H1 (cell line): ENCODE data around the gene RBMS1. TPM values are rescaled to one million over a fixed set of nuclear protein-coding genes. Genes with fewer than 3 reads are reported as not detected.

Experiments
- CTCF ChIA-PET: fragments of 300-600 bp; sonication (Branson Sonifier 250); formaldehyde crosslinking; loops from one replicate; lab custom pipeline; 2021; ENCODE audit not compliant: partially characterized antibody; lab: Charles Lee
- POLR2A ChIA-PET: fragments of 300-600 bp; sonication (Branson Sonifier 250); formaldehyde crosslinking; loops from one replicate; lab custom pipeline; 2021; ENCODE audit warnings: inconsistent platforms; ENCODE audit not compliant: partially characterized antibody; lab: Charles Lee
- DNase-seq, 2 experiments: peaks; one replicate each; pipeline versions ENCODE4 v3.0.0 to v3.0.0-alpha.2; 2010 to 2022; ENCODE audit warnings: low spot score in 2 of 2, low read depth in 1 of 2, mixed read lengths in 1 of 2
- FAIRE-seq: peaks from 2 replicates; lab custom pipeline; 2011; peaks lifted over from hg19 to GRCh38; lab: Jason Lieb, UNC
- H2AFZ ChIP-seq: 2 replicates; pipeline ENCODE4 v1.8.1; 2012; ENCODE audit warnings: low read length, inconsistent platforms
- H2AK5ac ChIP-seq: 2 replicates; pipeline ENCODE4 v1.6.1; 2013; ENCODE audit warnings: low read depth, low read length
- H2BK120ac ChIP-seq: replicated peaks from 2 replicates; pipeline ENCODE3; 2013; ENCODE audit warnings: low read depth, low read length, inconsistent platforms
- H2BK12ac ChIP-seq: 2 replicates; pipeline ENCODE4 v1.6.1; 2013; ENCODE audit warnings: low read depth, low read length
- H2BK15ac ChIP-seq: 2 replicates; pipeline ENCODE4 v1.6.1; 2013; ENCODE audit warnings: low read length
- H2BK20ac ChIP-seq: 2 replicates; pipeline ENCODE4 v1.6.1; 2013; ENCODE audit warnings: low read length
- H2BK5ac ChIP-seq: 2 replicates; pipeline ENCODE4 v1.6.1; 2013; ENCODE audit warnings: low read depth, low read length
- H3K14ac ChIP-seq: 2 replicates; pipeline ENCODE4 v1.6.1; 2013; ENCODE audit warnings: inconsistent platforms; ENCODE audit not compliant: insufficient read length
- H3K18ac ChIP-seq: 2 replicates; pipeline ENCODE4 v1.6.1; 2013; ENCODE audit warnings: low read length; ENCODE audit errors: extremely low read depth
- H3K23ac ChIP-seq: 2 replicates; pipeline ENCODE4 v1.6.1; 2013; ENCODE audit warnings: inconsistent platforms; ENCODE audit not compliant: insufficient read length
- H3K23me2 ChIP-seq: 2 replicates; pipeline ENCODE4 v1.6.1; 2013; ENCODE audit warnings: low read depth, low read length
- H3K27ac ChIP-seq: 2 replicates; pipeline ENCODE4 v1.6.1; 2011; ENCODE audit warnings: low read depth, low read length, inconsistent platforms
- H3K27me3 ChIP-seq, 4 experiments: replicated peaks in 1 of 4; 1 replicate in 1 of 4; 2 replicates in 3 of 4; pipeline versions ENCODE4 v1.6.1 to v1.8.1; 2011 to 2013; ENCODE audit warnings: low read length in 3 of 4, mild to moderate bottlenecking in 3 of 4, inconsistent platforms in 2 of 4, mixed read lengths in 2 of 4, moderate library complexity in 1 of 4; ENCODE audit not compliant: control insufficient read depth in 3 of 4, insufficient read depth in 3 of 4; ENCODE audit errors: extremely low read depth in 1 of 4
- H3K36me3 ChIP-seq, 4 experiments: 2 replicates each; pipeline versions ENCODE4 v1.6.1 to v1.8.1; 2011 to 2013; ENCODE audit warnings: mild to moderate bottlenecking in 4 of 4, low read length in 3 of 4, moderate library complexity in 2 of 4, control low read depth in 1 of 4, inconsistent platforms in 1 of 4; ENCODE audit not compliant: insufficient read depth in 4 of 4, control insufficient read depth in 2 of 4
- H3K4ac ChIP-seq: replicated peaks from 2 replicates; pipeline ENCODE3; 2013; ENCODE audit warnings: low read length, low read depth, mixed read lengths, inconsistent platforms; ENCODE audit not compliant: insufficient read length
- H3K4me1 ChIP-seq, 4 experiments: replicated peaks in 1 of 4; 1 replicate in 1 of 4; 2 replicates in 3 of 4; pipeline versions ENCODE4 v1.6.1 to v1.8.1; 2011 to 2013; ENCODE audit warnings: low read length in 3 of 4, inconsistent platforms in 2 of 4, mixed read lengths in 1 of 4; ENCODE audit not compliant: insufficient read depth in 4 of 4, control insufficient read depth in 3 of 4
- H3K4me2 ChIP-seq, 2 experiments: 2 replicates each; pipeline versions ENCODE4 v1.6.1 to v1.8.1; 2011 to 2013; ENCODE audit warnings: low read depth in 2 of 2, low read length in 2 of 2, control low read depth in 1 of 2, inconsistent platforms in 1 of 2, mild to moderate bottlenecking in 1 of 2; ENCODE audit not compliant: insufficient read depth in 1 of 2
- H3K4me3 ChIP-seq, 4 experiments: fragments of 200-600, 300-600 bp in 1 of 4; sonication (generic), shearing (Covaris generic), sonication (Bioruptor Twin) in 1 of 4; 2 replicates each; pipeline versions ENCODE4 v1.5.1 to v1.8.1; 2011 to 2016; ENCODE audit warnings: low read length in 4 of 4, low read depth in 3 of 4, control low read depth in 2 of 4, inconsistent platforms in 2 of 4, mild to moderate bottlenecking in 2 of 4, mixed read lengths in 1 of 4, moderate library complexity in 1 of 4; ENCODE audit not compliant: insufficient read depth in 2 of 4; ENCODE audit errors: extremely low read depth in 1 of 4
- H3K56ac ChIP-seq: replicated peaks from 2 replicates; pipeline ENCODE3; 2013; ENCODE audit warnings: low read depth, mild to moderate bottlenecking, mixed read lengths, low read length, inconsistent platforms; ENCODE audit not compliant: insufficient read length
- H3K79me1 ChIP-seq: 2 replicates; pipeline ENCODE4 v1.6.1; 2013; ENCODE audit warnings: low read depth, low read length, control low read depth
- H3K79me2 ChIP-seq, 2 experiments: 2 replicates each; pipeline versions ENCODE4 v1.6.1 to v1.8.1; 2012 to 2013; ENCODE audit warnings: low read length in 2 of 2, mild to moderate bottlenecking in 2 of 2, inconsistent platforms in 1 of 2; ENCODE audit not compliant: insufficient read depth in 2 of 2, control insufficient read depth in 1 of 2
- H3K9ac ChIP-seq, 4 experiments: replicated peaks in 1 of 4; 1 replicate in 1 of 4; 2 replicates in 3 of 4; pipeline versions ENCODE4 v1.6.1 to v1.8.1; 2011 to 2013; ENCODE audit warnings: low read depth in 3 of 4, low read length in 3 of 4, control low read depth in 2 of 4, mild to moderate bottlenecking in 2 of 4, moderate library complexity in 2 of 4, inconsistent platforms in 1 of 4; ENCODE audit errors: extremely low read depth in 1 of 4
- H3K9me3 ChIP-seq, 2 experiments: 2 replicates each; pipeline versions ENCODE4 v1.6.1 to v1.8.1; 2012 to 2013; ENCODE audit warnings: mild to moderate bottlenecking in 2 of 2, moderate library complexity in 2 of 2, control low read depth in 1 of 2, inconsistent platforms in 1 of 2, low read depth in 1 of 2, low read length in 1 of 2, mixed read lengths in 1 of 2; ENCODE audit not compliant: insufficient read depth in 2 of 2
- H4K20me1 ChIP-seq, 2 experiments: replicated peaks in 1 of 2; 2 replicates each; pipeline versions ENCODE3 to v1.8.1; 2011 to 2013; ENCODE audit warnings: inconsistent platforms in 2 of 2, low read length in 2 of 2, mild to moderate bottlenecking in 1 of 2; ENCODE audit not compliant: insufficient read depth in 2 of 2, control insufficient read depth in 1 of 2
- H4K5ac ChIP-seq: 2 replicates; pipeline ENCODE4 v1.6.1; 2013; ENCODE audit warnings: low read length, low read depth, mixed read lengths, inconsistent platforms; ENCODE audit not compliant: insufficient read length
- H4K8ac ChIP-seq: 2 replicates; pipeline ENCODE4 v1.8.0; 2013; ENCODE audit warnings: mild to moderate bottlenecking, moderate library complexity, low read length, inconsistent platforms; ENCODE audit not compliant: insufficient read depth; ENCODE audit errors: extremely low read depth
- H4K91ac ChIP-seq: replicated peaks from 2 replicates; pipeline ENCODE3; 2013; ENCODE audit warnings: low read length, mixed read lengths, inconsistent platforms; ENCODE audit not compliant: insufficient read length
- BCL11A ChIP-seq, 2 experiments: IDR thresholded peaks; one replicate each; pipeline ENCODE4 v1.6.1; 2011; ENCODE audit warnings: low read depth in 2 of 2, low read length in 2 of 2, mild to moderate bottlenecking in 2 of 2
- CHD1 ChIP-seq: IDR thresholded peaks from 2 replicates; pipeline ENCODE4 v1.6.1; 2012; ENCODE audit warnings: low read depth, low read length, improper control_type of control experiment
- KDM5A ChIP-seq: fragments of 200-600 bp; IDR thresholded peaks from 2 replicates; pipeline ENCODE4 v1.7.1; 2012; ENCODE audit warnings: mild to moderate bottlenecking, low read length, inconsistent platforms, mixed read lengths
- NRF1 ChIP-seq: IDR thresholded peaks from 2 replicates; pipeline ENCODE4 v1.6.1; 2011; ENCODE audit warnings: mild to moderate bottlenecking, low read depth, low read length, improper control_type of control experiment
- SIN3A ChIP-seq, 2 experiments: IDR thresholded peaks in 1 of 2; conservative IDR thresholded peaks in 1 of 2; 2 replicates each; pipeline ENCODE4 v1.6.1; 2011 to 2012; ENCODE audit warnings: low read length in 2 of 2, improper control_type of control experiment in 1 of 2, low read depth in 1 of 2, mild to moderate bottlenecking in 1 of 2
- SP2 ChIP-seq: IDR thresholded peaks from 2 replicates; pipeline ENCODE4 v1.6.1; 2012; ENCODE audit warnings: mild to moderate bottlenecking, low read length, inconsistent platforms
- TAF1 ChIP-seq: IDR thresholded peaks from 2 replicates; pipeline ENCODE4 v1.6.1; 2011; ENCODE audit warnings: mild to moderate bottlenecking, low read depth, low read length
- TAF7 ChIP-seq: optimal IDR thresholded peaks from 2 replicates; pipeline ENCODE3; 2011; ENCODE audit warnings: low read depth, mild to moderate bottlenecking, inconsistent platforms, low read length, moderate library complexity, borderline replicate concordance
- TEAD4 ChIP-seq: IDR thresholded peaks from 2 replicates; pipeline ENCODE4 v1.6.1; 2012; ENCODE audit warnings: low read depth, low read length, inconsistent platforms, mixed read lengths
- WGBS, 2 experiments: shearing (Covaris generic) in 1 of 2; methylation state at CpG; one replicate each; pipeline versions ENCODE4 v1.1.6 to v1.1.7; 2013 to 2015; ENCODE audit warnings: low lambda C conversion rate in 2 of 2, mixed read lengths in 2 of 2, inconsistent platforms in 1 of 2, low coverage in 1 of 2, missing lambda C conversion rate in 1 of 2; ENCODE audit not compliant: insufficient replicate concordance in 2 of 2, insufficient coverage in 1 of 2, insufficient read length in 1 of 2; ENCODE audit errors: extremely low coverage in 1 of 2, missing lambda C conversion rate in 1 of 2; 5-methylcytosine and 5-hydroxymethylcytosine counted together
- polyA plus RNA-seq, 7 experiments: library from polyadenylated mRNA; depleted of rRNA in 3 of 7; stranded (reverse) in 5 of 7; unstranded in 2 of 7; fragments of >200 nt in 5 of 7; fragments of 200-250 nt in 2 of 7; gene quantifications; 1 replicate in 5 of 7; 2 replicates in 1 of 7; 4 replicates in 1 of 7; pipeline versions ENCODE4 v1.2.1 to v1.2.3, GENCODE V29; 2011 to 2013; ENCODE audit warnings: missing spikeins in 2 of 7, mixed read lengths in 2 of 7
- total RNA-seq: library from RNA; stranded (reverse); fragmentation: NEBNext Ultra II Directional; extraction: Animal tissue kit (Norgen Biotek cat#: 25700); gene quantifications from 2 replicates; pipeline ENCODE4 v1.2.1, GENCODE V29; 2021

The RBMS1 gene
- total and polyA plus RNA-seq, 2 of the 8 experiments (the other 6 are each of a cell fraction or from before 2014, with no cell fraction given), result 53.7 to 60.0 TPM

- H2BK120ac ChIP-seq, result no peak overlapping the region
- peaks cover 0 to 3% (median 0%) of the 10 kb centered on the region in 4 experiments; a peak in 1 of 7 replicates for H3K4me1 ChIP-seq
- H2BK20ac ChIP-seq, result no peak overlapping the region
- CTCF ChIA-PET, result interaction anchor here (0.7 to 2.0 kb wide), 12 partner anchors 11 to 773 kb away, joined by 3 to 11 read pairs (median 3); no protein-coding TSS in a partner anchor
- H2BK5ac ChIP-seq, result no peak overlapping the region
- H3K9me3 ChIP-seq, result no peaks in the 10 kb centered on the region
- H3K4ac ChIP-seq, result no peak overlapping the region
- H2BK12ac ChIP-seq, result no peak overlapping the region
- no peak overlapping the region for H3K27ac ChIP-seq
- TF ChIP-seq BCL11A (IDR thresholded peaks at IDR 0.05; ENCODE audit: low read depth in 2 of 2, low read length in 2 of 2) (no peak), CHD1 (no peak), TAF7 (no peak), NRF1 (no peak), SIN3A (conservative IDR thresholded peaks at IDR 0.05 in 1 of 2, IDR thresholded peaks at IDR 0.05 in 1 of 2; ENCODE audit: low read depth in 1 of 2, low read length in 2 of 2) (no peak), KDM5A (no peak), SP2 (no peak), TEAD4 (no peak), TAF1 (no peak)
- TF ChIP-seq, all 59 proteins: peak for 0
- no peaks in the 10 kb centered on the region for H3K23me2 ChIP-seq
- DNase-seq, result no peak
- H3K56ac ChIP-seq, result no peak overlapping the region
- H3K4me2 ChIP-seq, result no peak overlapping the region
- no peaks in the 10 kb centered on the region for H3K79me2 ChIP-seq
- H4K5ac ChIP-seq, result no peak overlapping the region
- H3K14ac ChIP-seq, result no peak overlapping the region
- no peak overlapping the region for H3K4me3 ChIP-seq
- H3K27me3 ChIP-seq, result no peaks in the 10 kb centered on the region
- H2AFZ ChIP-seq, result no peak overlapping the region
- H3K79me1 ChIP-seq, result no peaks in the 10 kb centered on the region
- no peak for FAIRE-seq
- no peak overlapping the region for H2AK5ac ChIP-seq
- WGBS, 2 experiments, result 94% methylated on average over 3 of the region's 3 CpGs; no CpG with 5 or more reads in 1 of the 2 experiments
- H4K91ac ChIP-seq, result no peak overlapping the region
- no peaks in the 10 kb centered on the region for H4K20me1 ChIP-seq
- no peak overlapping the region for H2BK15ac ChIP-seq
- H3K36me3 ChIP-seq, result peaks cover 0 to 11% (median 5%) of the 10 kb centered on the region in 4 experiments; a peak in 4 of 8 replicates
- no peak overlapping the region for H3K23ac ChIP-seq
- no peak overlapping the region for H4K8ac ChIP-seq
- no peak overlapping the region for H3K9ac ChIP-seq
- POLR2A ChIA-PET, result no interaction called here
- no peak overlapping the region for H3K18ac ChIP-seq
Measured at GRCh38 chr2:160290598-160290997, 203.0 kb downstream of the RBMS1 start.
